ENCODE results near the gene CACNA2D3. TPM values are rescaled to one million over a fixed set of nuclear protein-coding genes. Genes with fewer than 3 reads are reported as not detected.

CACNA2D3 gene
- total and polyA plus RNA-seq, 7 donors = 2.7 to 13.5 (median 9.0) TPM

DNA sequence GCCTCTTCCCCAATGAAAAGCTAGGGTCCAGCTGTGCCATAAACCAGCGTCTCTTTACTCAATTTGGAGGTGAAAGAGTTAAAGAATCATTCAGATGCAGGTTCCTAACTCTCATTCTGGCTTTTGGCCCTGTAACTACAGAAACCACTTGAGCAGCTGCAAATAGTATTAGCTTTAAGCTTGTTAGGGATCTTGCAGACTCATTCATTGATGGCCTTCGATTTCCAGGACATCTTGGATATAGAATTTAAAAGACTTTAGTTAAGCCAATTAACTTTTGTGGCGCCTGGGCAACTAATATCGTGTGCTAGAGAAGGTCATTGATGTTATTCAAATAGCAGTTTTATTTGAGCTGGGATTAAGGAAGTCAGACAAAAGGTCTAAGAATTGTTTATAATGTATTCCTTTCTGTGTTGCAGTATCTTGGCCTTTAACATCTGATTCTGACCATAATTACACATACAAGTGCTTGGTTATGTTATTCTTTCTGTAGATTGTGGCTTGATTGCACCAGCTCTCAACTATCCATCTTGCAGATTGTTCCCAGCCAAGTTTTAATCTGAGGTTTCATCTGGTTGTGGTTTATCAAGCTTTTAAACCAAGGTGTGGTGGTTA, 185.3 kb downstream of the CACNA2D3 start:
- intact Hi-C loops (cut with DNase I) = no loop called here
- H3K27ac ChIP-seq = no peak overlapping the region

DNA sequence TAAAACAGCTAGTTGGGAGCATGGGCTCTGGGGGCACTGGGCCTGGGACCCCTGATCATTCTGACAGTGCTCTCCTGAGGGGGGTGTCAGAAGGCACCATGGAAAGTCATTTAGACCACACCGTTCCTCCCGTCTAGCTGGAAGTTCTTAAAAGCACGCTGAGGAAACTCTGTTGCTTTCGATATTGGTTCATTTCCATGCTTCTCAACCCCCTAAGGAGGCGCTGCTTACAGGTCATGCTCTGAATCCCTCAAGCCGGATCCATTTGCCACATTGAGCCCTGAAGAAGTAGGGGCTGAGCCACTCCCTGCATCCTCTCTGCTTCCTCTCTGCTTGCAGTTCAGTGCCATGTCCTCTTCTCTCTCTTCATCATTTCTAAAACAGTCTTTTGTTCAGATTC, 187.2 kb downstream of the CACNA2D3 start:
- TF ChIP-seq, protein P1, sequence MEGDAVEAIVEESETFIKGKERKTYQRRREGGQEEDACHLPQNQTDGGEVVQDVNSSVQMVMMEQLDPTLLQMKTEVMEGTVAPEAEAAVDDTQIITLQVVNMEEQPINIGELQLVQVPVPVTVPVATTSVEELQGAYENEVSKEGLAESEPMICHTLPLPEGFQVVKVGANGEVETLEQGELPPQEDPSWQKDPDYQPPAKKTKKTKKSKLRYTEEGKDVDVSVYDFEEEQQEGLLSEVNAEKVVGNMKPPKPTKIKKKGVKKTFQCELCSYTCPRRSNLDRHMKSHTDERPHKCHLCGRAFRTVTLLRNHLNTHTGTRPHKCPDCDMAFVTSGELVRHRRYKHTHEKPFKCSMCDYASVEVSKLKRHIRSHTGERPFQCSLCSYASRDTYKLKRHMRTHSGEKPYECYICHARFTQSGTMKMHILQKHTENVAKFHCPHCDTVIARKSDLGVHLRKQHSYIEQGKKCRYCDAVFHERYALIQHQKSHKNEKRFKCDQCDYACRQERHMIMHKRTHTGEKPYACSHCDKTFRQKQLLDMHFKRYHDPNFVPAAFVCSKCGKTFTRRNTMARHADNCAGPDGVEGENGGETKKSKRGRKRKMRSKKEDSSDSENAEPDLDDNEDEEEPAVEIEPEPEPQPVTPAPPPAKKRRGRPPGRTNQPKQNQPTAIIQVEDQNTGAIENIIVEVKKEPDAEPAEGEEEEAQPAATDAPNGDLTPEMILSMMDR (IDR thresholded peaks at IDR 0.05) = no peak
- no peaks in the 10 kb centered on the region for H3K27me3 ChIP-seq (ENCODE audit: insufficient read depth in 3 of 3, low read length in 2 of 3)
- intact Hi-C loops (cut with DNase I) = no loop called here
- ATAC-seq = no peak
- H3K4me3 ChIP-seq = no peak overlapping the region
- WGBS, 3 donors = 52 to 66% (median 54%) methylated on average over 6 of the region's 6 CpGs
- H3K27ac ChIP-seq = no peak overlapping the region
- H3K36me3 ChIP-seq (ENCODE audit: insufficient read depth in 1 of 2, low read depth in 1 of 2) = no peaks in the 10 kb centered on the region
- H3K4me1 ChIP-seq = no peaks in the 10 kb centered on the region
- H3K9me3 ChIP-seq = no peaks in the 10 kb centered on the region
- DNase-seq = no peak

More for the DNA sequence above, 185.3 kb downstream of the CACNA2D3 start:
- DNase-seq (no peak), ATAC-seq (no peak)
- Histone ChIP-seq H3K27me3 (ENCODE audit: insufficient read depth in 3 of 3, low read length in 2 of 3) (no peaks in the 10 kb centered on the region), H3K4me3 (no peak overlapping the region), H3K4me1 (no peaks in the 10 kb centered on the region), H3K36me3 (ENCODE audit: insufficient read depth in 1 of 2, low read depth in 1 of 2) (no peaks in the 10 kb centered on the region), H3K9me3 (no peaks in the 10 kb centered on the region)
- TF ChIP-seq, protein P1 (IDR thresholded peaks at IDR 0.05) = no peak
- WGBS, 3 donors = 33 to 47% (median 43%) methylated on average over 4 of the region's 4 CpGs

DNA sequence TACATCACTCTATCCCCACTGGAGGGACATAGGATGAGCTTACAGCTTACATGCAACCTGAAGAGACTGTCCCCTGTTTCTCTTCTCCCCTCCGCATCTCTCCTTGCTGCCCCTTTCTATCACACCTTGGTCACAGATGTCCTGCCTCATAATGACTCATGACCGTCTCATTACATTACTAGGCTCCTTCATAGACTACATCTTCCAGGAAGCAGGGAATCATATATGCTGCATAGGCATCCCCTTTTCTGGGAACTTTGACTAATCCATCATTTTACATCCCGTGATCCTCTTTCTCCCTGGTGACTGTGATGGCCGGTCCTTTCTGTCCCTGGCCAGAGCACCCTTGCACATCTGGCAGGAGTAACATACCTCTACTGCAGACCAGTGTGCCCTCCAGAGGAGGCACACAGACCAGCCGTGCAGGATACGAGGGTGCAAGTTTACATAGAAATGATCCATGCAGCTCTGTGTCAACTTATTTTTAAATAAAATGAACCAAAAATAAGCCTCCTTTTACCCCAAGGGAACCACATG, 188.9 kb downstream of the CACNA2D3 start:
- Histone ChIP-seq H3K4me3 (no peak overlapping the region), H3K9me3 (no peaks in the 10 kb centered on the region), H3K27ac (no peak overlapping the region), H3K36me3 (ENCODE audit: insufficient read depth in 1 of 2, low read depth in 1 of 2) (no peaks in the 10 kb centered on the region), H3K27me3 (ENCODE audit: insufficient read depth in 3 of 3, low read length in 2 of 3) (no peaks in the 10 kb centered on the region), H3K4me1 (no peaks in the 10 kb centered on the region)
- ATAC-seq (no peak), DNase-seq (no peak)
- intact Hi-C loops (cut with DNase I) = no loop called here
- 75 to 78% (median 78%) methylated on average over 6 of the region's 6 CpGs for WGBS, 3 donors
- TF ChIP-seq, protein P1 (IDR thresholded peaks at IDR 0.05) = no peak

DNA sequence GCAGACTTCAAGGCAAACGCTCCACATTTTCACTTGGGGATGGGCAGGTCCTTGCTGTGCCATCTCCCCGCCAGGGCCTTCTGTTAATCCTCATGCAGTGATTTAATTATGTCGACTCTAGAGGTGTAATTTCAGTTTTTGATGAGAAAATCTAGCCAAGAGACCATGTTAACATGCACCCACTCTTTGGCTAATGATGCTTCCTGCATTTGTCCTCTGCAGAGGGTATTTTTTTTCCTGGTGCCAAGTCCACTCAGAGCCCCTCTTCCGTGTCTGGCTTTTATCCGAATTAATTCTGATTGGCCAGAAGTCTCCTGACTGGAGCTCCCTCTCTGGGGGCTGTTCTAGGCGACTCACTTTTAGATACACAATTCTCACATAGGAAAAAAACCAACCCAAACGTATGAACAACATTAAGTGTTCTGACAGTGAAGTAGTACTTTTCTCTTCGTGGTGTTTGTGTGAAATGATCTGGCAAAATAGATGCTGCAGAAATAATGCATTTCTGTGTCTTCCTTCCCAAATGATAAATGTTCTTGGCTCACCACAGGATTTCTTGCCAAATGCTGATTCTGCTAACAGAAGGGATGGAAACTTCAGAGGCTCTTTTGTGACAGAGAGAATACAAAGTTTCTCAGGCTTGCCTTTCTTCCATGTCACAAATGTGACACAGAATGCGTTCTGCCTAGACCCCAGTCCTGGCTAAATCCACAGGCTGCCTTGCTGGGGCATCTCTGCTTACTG, 190.0 kb downstream of the CACNA2D3 start:
- no peak for DNase-seq

More for the DNA sequence above, 190.0 kb downstream of the CACNA2D3 start:
- ATAC-seq = no peak
- no peaks in the 10 kb centered on the region for H3K4me1 ChIP-seq
- no peaks in the 10 kb centered on the region for H3K9me3 ChIP-seq
- no peak overlapping the region for H3K4me3 ChIP-seq
- WGBS, 3 donors = 64 to 68% (median 66%) methylated on average over 9 of the region's 9 CpGs
- TF ChIP-seq, protein P1 (IDR thresholded peaks at IDR 0.05) = no peak
- intact Hi-C loops (cut with DNase I) = no loop called here
- H3K27me3 ChIP-seq (ENCODE audit: insufficient read depth in 3 of 3, low read length in 2 of 3) = no peaks in the 10 kb centered on the region
- H3K36me3 ChIP-seq (ENCODE audit: insufficient read depth in 1 of 2, low read depth in 1 of 2) = no peaks in the 10 kb centered on the region
- H3K27ac ChIP-seq = no peak overlapping the region

All from psoas muscle (tissue), 8 donors.